Vagina (tissue), 2 donors: Measurements from ENCODE around the gene MAPK7. TPM values are rescaled to one million over a fixed set of nuclear protein-coding genes. Genes with fewer than 3 reads are reported as not detected.

Source experiments
- DNase-seq, 2 donors: peaks; one replicate each; pipeline ENCODE4 v3.0.0-alpha.2; 2017; ENCODE audit errors: extremely low spot score in 2 of 2
- H3K27ac ChIP-seq: fragments of 200-600 bp; sonication (generic); one replicate; pipeline ENCODE4 v1.5.1; 2019
- H3K27me3 ChIP-seq: fragments of 200-600 bp; sonication (generic); one replicate; pipeline ENCODE4 v1.5.1; 2019
- H3K36me3 ChIP-seq, 2 donors: fragments of 200-600 bp; sonication (generic); one replicate each; pipeline ENCODE4 v1.5.1; 2017 to 2019
- H3K4me1 ChIP-seq: fragments of 200-600 bp; sonication (generic); one replicate; pipeline ENCODE4 v1.5.1; 2019
- H3K4me3 ChIP-seq, 2 donors: fragments of 200-600 bp; sonication (generic); 1 replicate in 1 of 2; 2 replicates in 1 of 2; pipeline ENCODE4 v1.5.1; 2016 to 2019
- H3K9me3 ChIP-seq: fragments of 200-600 bp; sonication (generic); one replicate; pipeline ENCODE4 v1.5.1; 2019
- POLR2A ChIP-seq, 2 donors: fragments of 450-650 bp; IDR thresholded peaks; one replicate each; pipeline ENCODE4 v1.6.1; 2017; ENCODE audit warnings: antibody characterized with exemption in 2 of 2, mild to moderate bottlenecking in 2 of 2, moderate library complexity in 2 of 2
- POLR2AphosphoS5 ChIP-seq, 2 donors: sonication (generic); formaldehyde crosslinking; IDR thresholded peaks; one replicate each; pipeline ENCODE4 v1.9.0; 2017; ENCODE audit warnings: antibody characterized with exemption in 2 of 2, mild to moderate bottlenecking in 2 of 2, low read depth in 1 of 2; ENCODE audit not compliant: insufficient read depth in 1 of 2
- intact Hi-C: fragments of 100-400 bp; cut with DNase I; formaldehyde crosslinking; loops from one replicate; pipeline ENCODE4 v1.15.1; 2023
- total RNA-seq: library from RNA; depleted of rRNA; stranded (reverse); fragments of >200 nt; gene quantifications from one replicate; pipeline ENCODE4 v1.2.3, GENCODE V29; 2016
- TF ChIP-seq, protein P1 (sequence below), 3 experiments: fragments of 450-650 bp in 2 of 3; fragments of 200-600 bp in 1 of 3; sonication (generic) in 1 of 3; IDR thresholded peaks; one replicate each; pipeline ENCODE4 v1.5.1; 2017 to 2019; ENCODE audit warnings: antibody characterized with exemption in 3 of 3, mild to moderate bottlenecking in 2 of 3, moderate library complexity in 2 of 3

MAPK7 gene
- total RNA-seq, 1 donor from 2014 or later: 77.3 TPM

- Histone ChIP-seq H3K9me3 (no peaks in the 10 kb centered on the region), H3K36me3 (no peaks in the 10 kb centered on the region), H3K4me1 (peaks cover 18% of the 10 kb centered on the region), H3K27me3 (no peaks in the 10 kb centered on the region), H3K4me3 (no peak overlapping the region), H3K27ac (no peak overlapping the region)
- TF ChIP-seq POLR2A (IDR thresholded peaks at IDR 0.05) (no peak), POLR2AphosphoS5 (IDR thresholded peaks at IDR 0.05; ENCODE audit: insufficient read depth in 1 of 2, low read depth in 1 of 2) (no peak)
- TF ChIP-seq, protein P1, sequence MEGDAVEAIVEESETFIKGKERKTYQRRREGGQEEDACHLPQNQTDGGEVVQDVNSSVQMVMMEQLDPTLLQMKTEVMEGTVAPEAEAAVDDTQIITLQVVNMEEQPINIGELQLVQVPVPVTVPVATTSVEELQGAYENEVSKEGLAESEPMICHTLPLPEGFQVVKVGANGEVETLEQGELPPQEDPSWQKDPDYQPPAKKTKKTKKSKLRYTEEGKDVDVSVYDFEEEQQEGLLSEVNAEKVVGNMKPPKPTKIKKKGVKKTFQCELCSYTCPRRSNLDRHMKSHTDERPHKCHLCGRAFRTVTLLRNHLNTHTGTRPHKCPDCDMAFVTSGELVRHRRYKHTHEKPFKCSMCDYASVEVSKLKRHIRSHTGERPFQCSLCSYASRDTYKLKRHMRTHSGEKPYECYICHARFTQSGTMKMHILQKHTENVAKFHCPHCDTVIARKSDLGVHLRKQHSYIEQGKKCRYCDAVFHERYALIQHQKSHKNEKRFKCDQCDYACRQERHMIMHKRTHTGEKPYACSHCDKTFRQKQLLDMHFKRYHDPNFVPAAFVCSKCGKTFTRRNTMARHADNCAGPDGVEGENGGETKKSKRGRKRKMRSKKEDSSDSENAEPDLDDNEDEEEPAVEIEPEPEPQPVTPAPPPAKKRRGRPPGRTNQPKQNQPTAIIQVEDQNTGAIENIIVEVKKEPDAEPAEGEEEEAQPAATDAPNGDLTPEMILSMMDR (IDR thresholded peaks at IDR 0.05): no peak
- DNase-seq: no peak
- intact Hi-C loops: loop anchor here (10.0 kb wide), 1 partner anchor 399 kb away; no protein-coding TSS in a partner anchor
Observed at GRCh38 chr17:19365833-19366636, 12.3 kb upstream of the MAPK7 start.

GRCh38 chr17:19366637-19366972 is 11.7 kb upstream of the MAPK7 start:
- H3K27me3 ChIP-seq: no peaks in the 10 kb centered on the region
- TF ChIP-seq POLR2AphosphoS5 (IDR thresholded peaks at IDR 0.05; ENCODE audit: insufficient read depth in 1 of 2, low read depth in 1 of 2) (no peak), POLR2A (IDR thresholded peaks at IDR 0.05) (no peak)
- TF ChIP-seq, protein P1 (IDR thresholded peaks at IDR 0.05): no peak
- no peak for DNase-seq
- H3K27ac ChIP-seq: no peak overlapping the region
- H3K4me3 ChIP-seq: no peak overlapping the region
- peaks cover 14% of the 10 kb centered on the region for H3K4me1 ChIP-seq
- no peaks in the 10 kb centered on the region for H3K9me3 ChIP-seq
- intact Hi-C loops: loop anchor here (10.0 kb wide), 1 partner anchor 398 kb away; no protein-coding TSS in a partner anchor
- H3K36me3 ChIP-seq: no peaks in the 10 kb centered on the region

GRCh38 chr17:19368229-19368628 is 10.1 kb upstream of the MAPK7 start:
- H3K27me3 ChIP-seq: no peaks in the 10 kb centered on the region
- H3K9me3 ChIP-seq: no peaks in the 10 kb centered on the region
- H3K36me3 ChIP-seq: no peaks in the 10 kb centered on the region
- H3K4me3 ChIP-seq: no peak overlapping the region
- H3K4me1 ChIP-seq: peaks cover 7% of the 10 kb centered on the region
- DNase-seq: no peak
- no peak overlapping the region for H3K27ac ChIP-seq
- intact Hi-C loops: loop anchor here (10.0 kb wide), 1 partner anchor 397 kb away; no protein-coding TSS in a partner anchor
- TF ChIP-seq POLR2A (IDR thresholded peaks at IDR 0.05) (no peak), POLR2AphosphoS5 (IDR thresholded peaks at IDR 0.05; ENCODE audit: insufficient read depth in 1 of 2, low read depth in 1 of 2) (no peak)
- TF ChIP-seq, protein P1 (IDR thresholded peaks at IDR 0.05): no peak

- TF ChIP-seq POLR2AphosphoS5 (IDR thresholded peaks at IDR 0.05; ENCODE audit: insufficient read depth in 1 of 2, low read depth in 1 of 2) (no peak), POLR2A (IDR thresholded peaks at IDR 0.05) (no peak)
- TF ChIP-seq, protein P1 (IDR thresholded peaks at IDR 0.05): no peak
- Histone ChIP-seq H3K9me3 (no peaks in the 10 kb centered on the region), H3K4me1 (peaks cover 7% of the 10 kb centered on the region), H3K27ac (no peak overlapping the region), H3K27me3 (no peaks in the 10 kb centered on the region), H3K4me3 (no peak overlapping the region), H3K36me3 (no peaks in the 10 kb centered on the region)
- DNase-seq: no peak
- intact Hi-C loops: loop anchor here (10.0 kb wide), 1 partner anchor 396 kb away; no protein-coding TSS in a partner anchor
Observed at GRCh38 chr17:19369107-19369778, 9.1 kb upstream of the MAPK7 start.
